H1 (cell line): ENCODE results near the gene GPM6B. TPM values are rescaled to one million over a fixed set of nuclear protein-coding genes. Genes with fewer than 3 reads are reported as not detected.
A peak's percentile ranks its signal among the peaks of the same experiment; 100 is the strongest.

Experiments used
- CTCF ChIA-PET: fragments of 300-600 bp; sonication (Branson Sonifier 250); formaldehyde crosslinking; loops from one replicate; lab custom pipeline; 2021; ENCODE audit not compliant: partially characterized antibody; lab: Charles Lee
- POLR2A ChIA-PET: fragments of 300-600 bp; sonication (Branson Sonifier 250); formaldehyde crosslinking; loops from one replicate; lab custom pipeline; 2021; ENCODE audit warnings: inconsistent platforms; ENCODE audit not compliant: partially characterized antibody; lab: Charles Lee
- DNase-seq, 2 experiments: peaks; one replicate each; pipeline versions ENCODE4 v3.0.0 to v3.0.0-alpha.2; 2010 to 2022; ENCODE audit warnings: low spot score in 2 of 2, low read depth in 1 of 2, mixed read lengths in 1 of 2
- FAIRE-seq: peaks from 2 replicates; lab custom pipeline; 2011; peaks lifted over from hg19 to GRCh38; lab: Jason Lieb, UNC
- H2AFZ ChIP-seq: 2 replicates; pipeline ENCODE4 v1.8.1; 2012; ENCODE audit warnings: low read length, inconsistent platforms
- H2AK5ac ChIP-seq: 2 replicates; pipeline ENCODE4 v1.6.1; 2013; ENCODE audit warnings: low read depth, low read length
- H2BK120ac ChIP-seq: replicated peaks from 2 replicates; pipeline ENCODE3; 2013; ENCODE audit warnings: low read depth, low read length, inconsistent platforms
- H2BK12ac ChIP-seq: 2 replicates; pipeline ENCODE4 v1.6.1; 2013; ENCODE audit warnings: low read depth, low read length
- H2BK15ac ChIP-seq: 2 replicates; pipeline ENCODE4 v1.6.1; 2013; ENCODE audit warnings: low read length
- H2BK20ac ChIP-seq: 2 replicates; pipeline ENCODE4 v1.6.1; 2013; ENCODE audit warnings: low read length
- H2BK5ac ChIP-seq: 2 replicates; pipeline ENCODE4 v1.6.1; 2013; ENCODE audit warnings: low read depth, low read length
- H3K14ac ChIP-seq: 2 replicates; pipeline ENCODE4 v1.6.1; 2013; ENCODE audit warnings: inconsistent platforms; ENCODE audit not compliant: insufficient read length
- H3K18ac ChIP-seq: 2 replicates; pipeline ENCODE4 v1.6.1; 2013; ENCODE audit warnings: low read length; ENCODE audit errors: extremely low read depth
- H3K23ac ChIP-seq: 2 replicates; pipeline ENCODE4 v1.6.1; 2013; ENCODE audit warnings: inconsistent platforms; ENCODE audit not compliant: insufficient read length
- H3K23me2 ChIP-seq: 2 replicates; pipeline ENCODE4 v1.6.1; 2013; ENCODE audit warnings: low read depth, low read length
- H3K27ac ChIP-seq: 2 replicates; pipeline ENCODE4 v1.6.1; 2011; ENCODE audit warnings: low read depth, low read length, inconsistent platforms
- H3K27me3 ChIP-seq, 4 experiments: replicated peaks in 1 of 4; 1 replicate in 1 of 4; 2 replicates in 3 of 4; pipeline versions ENCODE4 v1.6.1 to v1.8.1; 2011 to 2013; ENCODE audit warnings: low read length in 3 of 4, mild to moderate bottlenecking in 3 of 4, inconsistent platforms in 2 of 4, mixed read lengths in 2 of 4, moderate library complexity in 1 of 4; ENCODE audit not compliant: control insufficient read depth in 3 of 4, insufficient read depth in 3 of 4; ENCODE audit errors: extremely low read depth in 1 of 4
- H3K36me3 ChIP-seq, 4 experiments: 2 replicates each; pipeline versions ENCODE4 v1.6.1 to v1.8.1; 2011 to 2013; ENCODE audit warnings: mild to moderate bottlenecking in 4 of 4, low read length in 3 of 4, moderate library complexity in 2 of 4, control low read depth in 1 of 4, inconsistent platforms in 1 of 4; ENCODE audit not compliant: insufficient read depth in 4 of 4, control insufficient read depth in 2 of 4
- H3K4ac ChIP-seq: replicated peaks from 2 replicates; pipeline ENCODE3; 2013; ENCODE audit warnings: low read length, low read depth, mixed read lengths, inconsistent platforms; ENCODE audit not compliant: insufficient read length
- H3K4me1 ChIP-seq, 4 experiments: replicated peaks in 1 of 4; 1 replicate in 1 of 4; 2 replicates in 3 of 4; pipeline versions ENCODE4 v1.6.1 to v1.8.1; 2011 to 2013; ENCODE audit warnings: low read length in 3 of 4, inconsistent platforms in 2 of 4, mixed read lengths in 1 of 4; ENCODE audit not compliant: insufficient read depth in 4 of 4, control insufficient read depth in 3 of 4
- H3K4me2 ChIP-seq, 2 experiments: 2 replicates each; pipeline versions ENCODE4 v1.6.1 to v1.8.1; 2011 to 2013; ENCODE audit warnings: low read depth in 2 of 2, low read length in 2 of 2, control low read depth in 1 of 2, inconsistent platforms in 1 of 2, mild to moderate bottlenecking in 1 of 2; ENCODE audit not compliant: insufficient read depth in 1 of 2
- H3K4me3 ChIP-seq, 4 experiments: fragments of 200-600, 300-600 bp in 1 of 4; sonication (generic), shearing (Covaris generic), sonication (Bioruptor Twin) in 1 of 4; 2 replicates each; pipeline versions ENCODE4 v1.5.1 to v1.8.1; 2011 to 2016; ENCODE audit warnings: low read length in 4 of 4, low read depth in 3 of 4, control low read depth in 2 of 4, inconsistent platforms in 2 of 4, mild to moderate bottlenecking in 2 of 4, mixed read lengths in 1 of 4, moderate library complexity in 1 of 4; ENCODE audit not compliant: insufficient read depth in 2 of 4; ENCODE audit errors: extremely low read depth in 1 of 4
- H3K56ac ChIP-seq: replicated peaks from 2 replicates; pipeline ENCODE3; 2013; ENCODE audit warnings: low read depth, mild to moderate bottlenecking, mixed read lengths, low read length, inconsistent platforms; ENCODE audit not compliant: insufficient read length
- H3K79me1 ChIP-seq: 2 replicates; pipeline ENCODE4 v1.6.1; 2013; ENCODE audit warnings: low read depth, low read length, control low read depth
- H3K79me2 ChIP-seq, 2 experiments: 2 replicates each; pipeline versions ENCODE4 v1.6.1 to v1.8.1; 2012 to 2013; ENCODE audit warnings: low read length in 2 of 2, mild to moderate bottlenecking in 2 of 2, inconsistent platforms in 1 of 2; ENCODE audit not compliant: insufficient read depth in 2 of 2, control insufficient read depth in 1 of 2
- H3K9ac ChIP-seq, 4 experiments: replicated peaks in 1 of 4; 1 replicate in 1 of 4; 2 replicates in 3 of 4; pipeline versions ENCODE4 v1.6.1 to v1.8.1; 2011 to 2013; ENCODE audit warnings: low read depth in 3 of 4, low read length in 3 of 4, control low read depth in 2 of 4, mild to moderate bottlenecking in 2 of 4, moderate library complexity in 2 of 4, inconsistent platforms in 1 of 4; ENCODE audit errors: extremely low read depth in 1 of 4
- H3K9me3 ChIP-seq, 2 experiments: 2 replicates each; pipeline versions ENCODE4 v1.6.1 to v1.8.1; 2012 to 2013; ENCODE audit warnings: mild to moderate bottlenecking in 2 of 2, moderate library complexity in 2 of 2, control low read depth in 1 of 2, inconsistent platforms in 1 of 2, low read depth in 1 of 2, low read length in 1 of 2, mixed read lengths in 1 of 2; ENCODE audit not compliant: insufficient read depth in 2 of 2
- H4K20me1 ChIP-seq, 2 experiments: replicated peaks in 1 of 2; 2 replicates each; pipeline versions ENCODE3 to v1.8.1; 2011 to 2013; ENCODE audit warnings: inconsistent platforms in 2 of 2, low read length in 2 of 2, mild to moderate bottlenecking in 1 of 2; ENCODE audit not compliant: insufficient read depth in 2 of 2, control insufficient read depth in 1 of 2
- H4K5ac ChIP-seq: 2 replicates; pipeline ENCODE4 v1.6.1; 2013; ENCODE audit warnings: low read length, low read depth, mixed read lengths, inconsistent platforms; ENCODE audit not compliant: insufficient read length
- H4K8ac ChIP-seq: 2 replicates; pipeline ENCODE4 v1.8.0; 2013; ENCODE audit warnings: mild to moderate bottlenecking, moderate library complexity, low read length, inconsistent platforms; ENCODE audit not compliant: insufficient read depth; ENCODE audit errors: extremely low read depth
- H4K91ac ChIP-seq: replicated peaks from 2 replicates; pipeline ENCODE3; 2013; ENCODE audit warnings: low read length, mixed read lengths, inconsistent platforms; ENCODE audit not compliant: insufficient read length
- CTBP2 ChIP-seq: IDR thresholded peaks from 2 replicates; pipeline ENCODE4 v1.7.0; 2011; ENCODE audit warnings: borderline replicate concordance, mild to moderate bottlenecking, moderate library complexity, mixed read lengths, low read length; ENCODE audit not compliant: insufficient read depth, insufficient read length
- FOSL1 ChIP-seq: IDR thresholded peaks from 2 replicates; pipeline ENCODE4 v1.6.1; 2011; ENCODE audit warnings: mild to moderate bottlenecking, low read depth, low read length, moderate library complexity; ENCODE audit not compliant: insufficient read depth
- JUND ChIP-seq: IDR thresholded peaks from 2 replicates; pipeline ENCODE4 v1.6.1; 2011; ENCODE audit warnings: mild to moderate bottlenecking, improper control_type of control experiment, low read length
- NRF1 ChIP-seq: IDR thresholded peaks from 2 replicates; pipeline ENCODE4 v1.6.1; 2011; ENCODE audit warnings: mild to moderate bottlenecking, low read depth, low read length, improper control_type of control experiment
- POU5F1 ChIP-seq: IDR thresholded peaks from 2 replicates; pipeline ENCODE4 v1.6.1; 2011; ENCODE audit warnings: low read depth, mild to moderate bottlenecking, low read length, moderate library complexity
- SP4 ChIP-seq: IDR thresholded peaks from 2 replicates; pipeline ENCODE4 v1.6.1; 2012; ENCODE audit warnings: low read length, inconsistent platforms
- SRF ChIP-seq: IDR thresholded peaks from 2 replicates; pipeline ENCODE4 v1.6.1; 2011; ENCODE audit warnings: mild to moderate bottlenecking, low read depth, low read length, moderate library complexity
- TCF12 ChIP-seq: IDR thresholded peaks from 2 replicates; pipeline ENCODE4 v1.6.1; 2011; ENCODE audit warnings: low read depth, mild to moderate bottlenecking, low read length
- ZNF274 ChIP-seq: IDR thresholded peaks from 2 replicates; pipeline ENCODE4 v1.7.0; 2012; ENCODE audit warnings: low read length, borderline replicate concordance; ENCODE audit errors: extremely low read depth
- WGBS, 2 experiments: shearing (Covaris generic) in 1 of 2; methylation state at CpG; one replicate each; pipeline versions ENCODE4 v1.1.6 to v1.1.7; 2013 to 2015; ENCODE audit warnings: low lambda C conversion rate in 2 of 2, mixed read lengths in 2 of 2, inconsistent platforms in 1 of 2, low coverage in 1 of 2, missing lambda C conversion rate in 1 of 2; ENCODE audit not compliant: insufficient replicate concordance in 2 of 2, insufficient coverage in 1 of 2, insufficient read length in 1 of 2; ENCODE audit errors: extremely low coverage in 1 of 2, missing lambda C conversion rate in 1 of 2; 5-methylcytosine and 5-hydroxymethylcytosine counted together
- polyA plus RNA-seq, 7 experiments: library from polyadenylated mRNA; depleted of rRNA in 3 of 7; stranded (reverse) in 5 of 7; unstranded in 2 of 7; fragments of >200 nt in 5 of 7; fragments of 200-250 nt in 2 of 7; gene quantifications; 1 replicate in 5 of 7; 2 replicates in 1 of 7; 4 replicates in 1 of 7; pipeline versions ENCODE4 v1.2.1 to v1.2.3, GENCODE V29; 2011 to 2013; ENCODE audit warnings: missing spikeins in 2 of 7, mixed read lengths in 2 of 7
- total RNA-seq: library from RNA; stranded (reverse); fragmentation: NEBNext Ultra II Directional; extraction: Animal tissue kit (Norgen Biotek cat#: 25700); gene quantifications from 2 replicates; pipeline ENCODE4 v1.2.1, GENCODE V29; 2021

GPM6B gene
- total and polyA plus RNA-seq, 2 of the 8 experiments (the other 6 are each of a cell fraction or from before 2014, with no cell fraction given): 132 to 175 TPM

- no peaks in the 10 kb centered on the region for H3K23me2 ChIP-seq
- no peak overlapping the region for H3K4me2 ChIP-seq
- no peak overlapping the region for H4K8ac ChIP-seq
- FAIRE-seq (peak; percentile 88), DNase-seq (no peak)
- no peak overlapping the region for H2BK5ac ChIP-seq
- H3K79me1 ChIP-seq: no peaks in the 10 kb centered on the region
- H3K4ac ChIP-seq: no peak overlapping the region
- no peak overlapping the region for H2AFZ ChIP-seq
- H3K9me3 ChIP-seq: no peaks in the 10 kb centered on the region
- POLR2A ChIA-PET: interaction anchor here (0.6 kb wide), 1 partner anchor 195 kb away, joined by 3 read pairs; no protein-coding TSS in a partner anchor
- no peak overlapping the region for H2BK120ac ChIP-seq
- no peak overlapping the region for H4K91ac ChIP-seq
- H3K23ac ChIP-seq: no peak overlapping the region
- no peak overlapping the region for H2BK12ac ChIP-seq
- H3K4me1 ChIP-seq: peaks cover 0 to 11% (median 3%) of the 10 kb centered on the region in 4 experiments; a peak in 3 of 7 replicates
- TF ChIP-seq JUND: no peak
- TF ChIP-seq CTBP2: no peak
- TF ChIP-seq SRF: no peak
- TF ChIP-seq POU5F1: no peak
- no peak for TF ChIP-seq TCF12
- no peak for TF ChIP-seq SP4
- no peak for TF ChIP-seq NRF1
- TF ChIP-seq ZNF274: no peak
- TF ChIP-seq FOSL1: no peak
- TF ChIP-seq, all 59 proteins: peak for 0
- H3K79me2 ChIP-seq: no peaks in the 10 kb centered on the region
- H2BK15ac ChIP-seq: no peak overlapping the region
- H3K18ac ChIP-seq: no peak overlapping the region
- no peak overlapping the region for H3K56ac ChIP-seq
- H3K27me3 ChIP-seq: no peaks in the 10 kb centered on the region
- no peak overlapping the region for H3K27ac ChIP-seq
- WGBS, 2 experiments: 85% methylated on average over 4 of the region's 4 CpGs; no CpG with 5 or more reads in 1 of the 2 experiments
- no peak overlapping the region for H3K4me3 ChIP-seq
- no peak overlapping the region for H3K9ac ChIP-seq
- H2AK5ac ChIP-seq: no peak overlapping the region
- H4K20me1 ChIP-seq: no peaks in the 10 kb centered on the region
- CTCF ChIA-PET: interaction anchor here (1.4 to 1.7 kb wide), 2 partner anchors 10 to 59 kb away, joined by 3 to 8 read pairs; no protein-coding TSS in a partner anchor
- H3K14ac ChIP-seq: no peak overlapping the region
- no peak overlapping the region for H4K5ac ChIP-seq
- H2BK20ac ChIP-seq: no peak overlapping the region
- peaks cover 0 to 67% (median 13%) of the 10 kb centered on the region in 4 experiments; a peak in 7 of 8 replicates for H3K36me3 ChIP-seq
Measured at GRCh38 chrX:13756381-13756780, 60.5 kb downstream of the GPM6B start.
